Loucy (cell line): ENCODE results near the gene ARSG.

Source experiments
- H2AFZ ChIP-seq: fragments of 200-600 bp; sonication (generic); 2 replicates; pipeline ENCODE4 v1.6.0; 2016; ENCODE audit warnings: antibody characterized with exemption, mild to moderate bottlenecking, low read length, moderate library complexity
- H3F3A ChIP-seq: fragments of 200-600 bp; 2 replicates; pipeline ENCODE4 v1.6.0; 2016; ENCODE audit warnings: antibody characterized with exemption, low read depth, mild to moderate bottlenecking
- H3K27me3 ChIP-seq: fragments of 200-600 bp; sonication (generic); 2 replicates; pipeline ENCODE4 v1.6.1; 2014; ENCODE audit warnings: low read length, mild to moderate bottlenecking; ENCODE audit not compliant: insufficient read depth, poor library complexity, severe bottlenecking
- H3K36me3 ChIP-seq: fragments of 200-600 bp; sonication (generic); 2 replicates; pipeline ENCODE4 v1.6.1; 2016; ENCODE audit warnings: low read length; ENCODE audit not compliant: insufficient read depth
- H3K4me1 ChIP-seq: fragments of 200-600 bp; sonication (generic); 2 replicates; pipeline ENCODE4 v1.5.1; 2014; ENCODE audit warnings: low read length, mild to moderate bottlenecking; ENCODE audit not compliant: insufficient read depth, poor library complexity, severe bottlenecking
- H3K4me2 ChIP-seq: fragments of 200-600 bp; sonication (generic); 2 replicates; pipeline ENCODE4 v1.6.0; 2014; ENCODE audit warnings: antibody characterized with exemption, low read length, low read depth, mild to moderate bottlenecking; ENCODE audit not compliant: poor library complexity, severe bottlenecking
- H3K4me3 ChIP-seq: fragments of 200-600 bp; sonication (generic); 2 replicates; pipeline ENCODE4 v1.5.1; 2014; ENCODE audit warnings: low read length, mild to moderate bottlenecking, mixed read lengths; ENCODE audit not compliant: poor library complexity, severe bottlenecking
- H3K79me2 ChIP-seq: fragments of 200-600 bp; sonication (generic); 2 replicates; pipeline ENCODE4 v1.6.1; 2014; ENCODE audit warnings: low read length; ENCODE audit not compliant: insufficient read depth
- H3K9ac ChIP-seq: fragments of 200-600 bp; sonication (generic); 2 replicates; pipeline ENCODE4 v1.6.0; 2014; ENCODE audit warnings: mild to moderate bottlenecking, low read depth, low read length, moderate library complexity; ENCODE audit not compliant: poor library complexity, severe bottlenecking
- H3K9me2 ChIP-seq: fragments of 200-600 bp; sonication (generic); replicated peaks from 2 replicates; pipeline ENCODE4 v1.6.1; 2016; ENCODE audit warnings: low read depth, low read length, mixed read lengths
- H3K9me3 ChIP-seq: fragments of 200-600 bp; sonication (generic); 2 replicates; pipeline ENCODE4 v1.6.1; 2014; ENCODE audit warnings: mild to moderate bottlenecking, antibody characterized with exemption, low read length, low read depth; ENCODE audit not compliant: insufficient read depth
- H4K20me1 ChIP-seq: fragments of 200-600 bp; sonication (generic); 2 replicates; pipeline ENCODE4 v1.6.0; 2014; ENCODE audit warnings: antibody characterized with exemption, low read length, mild to moderate bottlenecking; ENCODE audit not compliant: insufficient read depth, poor library complexity, severe bottlenecking
- CTCF ChIP-seq: fragments of 200-600 bp; sonication (generic); conservative IDR thresholded peaks from 2 replicates; pipeline ENCODE4 v1.5.1; 2014; ENCODE audit warnings: mild to moderate bottlenecking, antibody characterized with exemption, low read length
- EZH2phosphoT487 ChIP-seq: fragments of 200-600 bp; IDR thresholded peaks from 2 replicates; pipeline ENCODE4 v1.6.1; 2018; ENCODE audit warnings: antibody characterized with exemption, mild to moderate bottlenecking, moderate library complexity, borderline replicate concordance

Gene ARSG

GRCh38 chr17:68356520-68356919 is 65.2 kb downstream of the ARSG start:
- peak overlapping the region; percentile 77 for H3K4me2 ChIP-seq
- H3K9me2 ChIP-seq, result no peaks in the 10 kb centered on the region
- no peaks in the 10 kb centered on the region for H3K27me3 ChIP-seq
- TF ChIP-seq CTCF, result no peak
- TF ChIP-seq EZH2phosphoT487, result peak; percentile 65; the same call in 1 of the 2 replicates
- no peaks in the 10 kb centered on the region for H3K36me3 ChIP-seq
- H3K4me3 ChIP-seq, result peak overlapping the region; percentile 63
- peak overlapping the region; percentile 49 for H3K9ac ChIP-seq
- no peaks in the 10 kb centered on the region for H4K20me1 ChIP-seq
- no peaks in the 10 kb centered on the region for H3K79me2 ChIP-seq
- no peaks in the 10 kb centered on the region for H3K9me3 ChIP-seq
- no peak overlapping the region for H2AFZ ChIP-seq
- peaks cover 4% of the 10 kb centered on the region for H3F3A ChIP-seq
- H3K4me1 ChIP-seq, result peaks cover 46% of the 10 kb centered on the region

GRCh38 chr17:68356949-68357455 is 65.7 kb downstream of the ARSG start:
- H3K4me3 ChIP-seq, result peak overlapping the region; percentile 59
- H3K4me1 ChIP-seq, result peaks cover 41% of the 10 kb centered on the region
- peak overlapping the region; percentile 77 for H3K4me2 ChIP-seq

GRCh38 chr17:68357886-68358285 is 66.6 kb downstream of the ARSG start:
- peaks cover 32% of the 10 kb centered on the region for H3K4me1 ChIP-seq
- H3K79me2 ChIP-seq, result no peaks in the 10 kb centered on the region
- no peaks in the 10 kb centered on the region for H4K20me1 ChIP-seq
- no peaks in the 10 kb centered on the region for H3K27me3 ChIP-seq
- TF ChIP-seq CTCF, result no peak
- TF ChIP-seq EZH2phosphoT487, result no peak
- no peak overlapping the region for H3K9ac ChIP-seq
- H3K9me3 ChIP-seq, result no peaks in the 10 kb centered on the region
- H3K4me3 ChIP-seq, result no peak overlapping the region
- no peaks in the 10 kb centered on the region for H3K9me2 ChIP-seq
- H3F3A ChIP-seq, result peaks cover 4% of the 10 kb centered on the region
- no peaks in the 10 kb centered on the region for H3K36me3 ChIP-seq
- H2AFZ ChIP-seq, result no peak overlapping the region
- H3K4me2 ChIP-seq, result no peak overlapping the region

More at GRCh38 chr17:68356949-68357455, 65.7 kb downstream of the ARSG start:
- H3K79me2 ChIP-seq, result no peaks in the 10 kb centered on the region
- H2AFZ ChIP-seq, result no peak overlapping the region
- peak overlapping the region; percentile 49 for H3K9ac ChIP-seq
- H4K20me1 ChIP-seq, result no peaks in the 10 kb centered on the region
- no peaks in the 10 kb centered on the region for H3K27me3 ChIP-seq
- no peaks in the 10 kb centered on the region for H3K9me2 ChIP-seq
- H3K36me3 ChIP-seq, result no peaks in the 10 kb centered on the region
- H3F3A ChIP-seq, result peaks cover 4% of the 10 kb centered on the region
- no peaks in the 10 kb centered on the region for H3K9me3 ChIP-seq
- TF ChIP-seq CTCF, result no peak
- TF ChIP-seq EZH2phosphoT487, result no peak
